GM19043 (cell line): ENCODE results near the gene ACSL3.
"Not testable (repeated sequence)": the region's sequence is repeated elsewhere in the genome, so short reads cannot be mapped to it uniquely, and the experiment has no call there.

Experiments
- ATAC-seq: cut with Tn5 transposase; IDR thresholded peaks from one replicate; pipeline ENCODE4 v1.9.1; 2021; ENCODE audit warnings: low read depth; ENCODE audit not compliant: unreplicated experiment

Gene ACSL3

DNA sequence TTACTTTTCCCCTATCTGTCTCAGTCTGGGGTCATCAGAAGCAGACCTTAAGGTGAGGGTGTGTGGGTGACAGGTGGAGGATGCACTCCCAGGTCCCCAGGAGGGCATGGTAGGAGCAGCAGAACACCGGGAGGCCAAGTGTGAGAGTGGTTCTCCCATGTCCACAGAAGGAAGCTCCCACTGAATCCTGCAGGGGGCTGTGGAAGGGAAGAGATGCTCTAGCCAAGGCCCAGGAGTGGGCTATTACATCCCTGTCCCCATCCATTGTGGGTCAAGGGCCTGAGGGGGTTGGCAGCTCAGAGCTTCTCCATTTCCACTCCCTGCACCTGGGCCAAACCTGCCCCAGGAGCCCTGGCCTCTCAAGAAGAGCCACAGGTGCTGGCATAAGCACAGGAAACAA is 104.7 kb downstream of the ACSL3 start:
- ATAC-seq, result no peak

DNA sequence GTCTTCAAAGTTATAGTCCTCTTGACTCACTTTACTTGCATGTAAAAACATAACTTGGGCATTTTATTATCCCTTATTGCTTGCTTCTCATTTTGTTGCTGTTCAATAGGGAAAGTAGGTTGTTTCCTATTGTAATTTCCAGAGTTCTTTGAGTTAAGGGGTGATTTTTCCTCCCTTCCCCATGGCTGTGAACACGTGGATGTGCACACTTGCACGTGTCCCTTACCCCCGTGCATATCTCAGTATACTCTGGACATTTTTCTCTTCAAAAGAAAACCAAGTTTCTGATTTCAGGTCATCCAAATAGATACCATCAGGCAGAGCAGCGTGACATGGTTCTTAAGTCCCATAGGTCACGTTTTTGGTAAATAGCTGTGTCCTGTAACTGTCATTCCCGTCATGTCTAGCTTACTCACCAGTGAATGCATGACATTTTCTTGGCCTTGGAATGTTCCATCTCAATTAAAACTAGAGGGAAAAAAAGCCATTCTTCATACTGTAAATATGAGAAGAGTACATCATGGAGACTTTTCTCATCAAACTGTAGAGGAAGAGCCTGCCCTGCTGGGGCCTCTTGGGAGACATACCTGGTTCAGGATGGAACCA is 107.8 kb downstream of the ACSL3 start:
- no peak for ATAC-seq

DNA sequence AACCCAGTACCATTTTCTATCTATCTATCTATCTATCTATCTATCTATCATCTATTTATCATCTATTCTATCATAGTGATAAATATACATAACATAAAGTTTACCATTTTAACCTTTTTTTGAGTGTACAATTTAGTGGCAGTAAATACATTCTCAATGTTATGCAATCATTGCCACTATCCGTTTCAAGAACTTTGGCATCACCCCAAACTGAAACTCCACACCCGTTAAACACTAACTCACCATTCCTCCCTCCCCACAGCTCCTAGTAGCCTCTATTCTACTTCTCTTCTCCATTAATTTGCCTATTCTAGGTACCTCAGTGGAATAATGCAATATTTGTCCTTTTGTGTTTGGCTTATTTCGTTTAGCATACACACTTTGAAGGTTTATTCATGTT is 108.7 kb downstream of the ACSL3 start:
- ATAC-seq, result no peak

DNA sequence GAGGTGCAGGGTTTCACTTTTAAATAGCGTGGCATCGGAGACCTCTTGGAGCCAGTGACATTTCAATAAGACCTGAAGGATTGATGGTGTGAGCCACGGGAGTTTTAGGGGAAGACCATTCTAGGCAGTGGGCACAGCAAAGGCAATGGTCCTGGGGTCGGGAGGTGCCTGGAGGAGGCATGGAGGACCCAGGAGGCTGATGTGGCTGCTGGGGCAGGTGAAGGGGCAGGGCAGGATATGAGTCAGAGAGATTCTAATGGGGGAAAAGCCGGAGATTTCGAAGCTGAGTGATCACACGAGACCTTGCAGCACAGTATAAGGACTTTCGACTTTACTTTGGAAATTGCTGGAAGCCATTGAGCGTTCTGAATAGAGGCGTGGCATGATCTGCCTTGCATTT is 111.6 kb downstream of the ACSL3 start:
- ATAC-seq, result no peak

DNA sequence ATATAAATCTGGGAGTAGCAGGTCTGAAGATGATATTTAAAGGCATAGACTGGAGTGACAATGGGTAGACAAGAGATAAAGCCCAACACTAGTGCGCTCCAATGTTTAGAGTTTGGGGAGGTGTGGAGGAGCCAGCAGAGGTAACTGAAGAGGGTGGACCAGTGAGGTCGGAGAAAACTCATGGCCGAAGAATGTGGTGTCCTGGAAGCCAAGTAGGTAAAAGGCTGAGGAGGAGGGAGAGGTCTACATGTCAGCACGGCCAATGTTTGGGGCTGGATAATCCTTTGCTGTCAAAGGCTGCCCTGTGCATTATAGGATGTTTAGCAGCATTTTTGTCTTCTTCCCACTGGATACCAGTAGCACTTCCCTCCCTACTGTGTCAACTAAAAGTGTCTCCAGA is 112.4 kb downstream of the ACSL3 start:
- no peak for ATAC-seq

DNA sequence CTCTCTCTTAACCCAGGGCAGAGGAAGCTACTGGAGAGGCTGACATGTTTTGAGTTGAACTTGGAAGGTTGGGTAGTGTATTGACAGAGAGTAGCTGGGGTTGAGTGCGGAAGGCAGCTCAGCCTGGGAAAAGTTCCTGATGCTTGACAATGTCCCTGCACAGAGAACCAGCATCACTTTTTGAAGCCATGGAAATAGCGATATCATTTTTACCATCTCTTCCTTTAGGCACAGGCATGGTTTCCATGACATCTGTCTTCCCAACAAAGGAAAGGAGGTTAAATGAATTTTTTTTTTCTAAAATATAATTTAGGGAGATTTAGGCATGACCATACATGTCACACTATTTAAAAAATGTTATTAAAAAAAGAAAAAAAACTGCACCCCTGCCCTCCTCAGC is 112.9 kb downstream of the ACSL3 start:
- no peak for ATAC-seq

DNA sequence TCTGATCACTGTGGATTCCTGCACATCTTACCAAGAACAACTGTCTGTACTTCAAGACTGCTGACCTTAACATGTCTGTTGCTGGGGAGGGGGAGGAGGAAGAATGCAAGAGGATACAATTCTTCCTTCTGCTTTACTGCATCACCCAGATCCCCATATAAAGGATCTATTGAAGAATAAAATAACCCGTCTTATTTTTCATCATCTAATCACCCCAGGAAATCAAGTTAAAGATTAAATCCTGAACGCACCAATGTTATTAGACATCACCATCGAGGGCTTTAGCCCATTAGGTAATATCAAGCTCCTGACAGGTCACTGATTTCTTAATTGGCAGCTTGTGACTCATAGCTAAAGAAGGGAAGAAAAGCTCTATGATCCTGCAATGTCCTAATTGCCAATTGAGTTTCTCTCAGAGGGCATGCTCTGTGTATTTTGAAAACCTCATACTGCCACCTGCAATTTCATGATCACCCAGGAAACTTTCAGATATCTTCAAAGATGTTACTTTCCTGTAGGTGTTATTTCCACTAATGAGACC is 115.8 kb downstream of the ACSL3 start:
- no peak for ATAC-seq

DNA sequence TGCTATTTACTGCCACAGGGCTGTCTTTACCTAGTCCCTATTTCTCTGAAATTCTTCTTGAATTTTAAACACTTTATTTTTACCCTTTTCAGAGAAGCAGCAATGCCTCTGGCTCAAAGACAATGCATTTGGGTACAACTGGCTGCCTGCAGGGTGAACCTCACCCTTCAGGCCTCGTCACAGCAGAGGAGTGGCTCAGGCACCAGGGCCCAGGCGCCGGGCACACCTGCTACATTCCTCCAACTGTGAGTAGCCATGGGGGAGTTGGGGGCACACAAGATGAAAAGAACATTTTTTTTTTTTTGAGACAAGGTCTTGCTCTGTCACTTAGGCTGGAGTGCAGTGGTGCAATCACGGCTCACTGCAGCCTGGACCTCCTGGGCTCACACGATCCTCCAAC is 116.3 kb downstream of the ACSL3 start:
- ATAC-seq, result no peak

DNA sequence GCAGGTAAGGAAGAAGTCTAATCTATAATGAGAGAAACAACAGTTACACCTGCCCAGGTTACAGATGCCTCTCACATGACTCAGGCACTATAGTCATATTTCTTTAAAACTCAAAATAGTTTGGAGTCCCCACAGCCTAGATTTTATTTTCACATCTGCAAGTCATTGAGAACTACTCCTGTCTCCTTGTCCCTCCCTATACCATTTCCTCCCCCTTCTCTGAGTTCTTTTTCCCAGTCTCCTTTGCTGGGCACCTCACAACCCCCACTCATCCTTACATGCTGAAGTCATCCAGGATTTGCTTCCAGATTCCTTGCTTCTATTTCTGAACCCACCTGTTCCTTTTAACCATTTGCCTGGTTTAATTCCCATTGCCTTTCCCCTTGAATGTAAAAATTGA is 118.0 kb downstream of the ACSL3 start:
- no peak for ATAC-seq

DNA sequence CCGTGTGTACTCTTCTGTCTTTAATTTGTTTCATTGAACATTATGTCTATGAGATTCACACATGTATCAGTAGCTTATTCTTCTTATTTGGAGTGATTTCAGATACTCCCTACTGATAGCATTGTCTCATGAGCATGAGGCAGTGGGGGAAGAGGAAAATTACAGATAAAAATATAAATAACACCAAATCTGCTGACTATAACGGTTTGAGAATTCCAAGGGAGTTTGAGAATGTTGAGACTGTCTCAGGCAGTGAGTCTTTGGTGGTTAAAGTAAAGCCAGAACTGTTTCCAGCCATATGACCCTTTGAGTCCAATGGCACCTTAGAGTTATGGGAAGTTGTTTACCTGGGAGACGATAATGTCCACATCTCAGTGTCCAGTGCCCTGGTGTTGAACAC is 118.6 kb downstream of the ACSL3 start:
- no peak for ATAC-seq

DNA sequence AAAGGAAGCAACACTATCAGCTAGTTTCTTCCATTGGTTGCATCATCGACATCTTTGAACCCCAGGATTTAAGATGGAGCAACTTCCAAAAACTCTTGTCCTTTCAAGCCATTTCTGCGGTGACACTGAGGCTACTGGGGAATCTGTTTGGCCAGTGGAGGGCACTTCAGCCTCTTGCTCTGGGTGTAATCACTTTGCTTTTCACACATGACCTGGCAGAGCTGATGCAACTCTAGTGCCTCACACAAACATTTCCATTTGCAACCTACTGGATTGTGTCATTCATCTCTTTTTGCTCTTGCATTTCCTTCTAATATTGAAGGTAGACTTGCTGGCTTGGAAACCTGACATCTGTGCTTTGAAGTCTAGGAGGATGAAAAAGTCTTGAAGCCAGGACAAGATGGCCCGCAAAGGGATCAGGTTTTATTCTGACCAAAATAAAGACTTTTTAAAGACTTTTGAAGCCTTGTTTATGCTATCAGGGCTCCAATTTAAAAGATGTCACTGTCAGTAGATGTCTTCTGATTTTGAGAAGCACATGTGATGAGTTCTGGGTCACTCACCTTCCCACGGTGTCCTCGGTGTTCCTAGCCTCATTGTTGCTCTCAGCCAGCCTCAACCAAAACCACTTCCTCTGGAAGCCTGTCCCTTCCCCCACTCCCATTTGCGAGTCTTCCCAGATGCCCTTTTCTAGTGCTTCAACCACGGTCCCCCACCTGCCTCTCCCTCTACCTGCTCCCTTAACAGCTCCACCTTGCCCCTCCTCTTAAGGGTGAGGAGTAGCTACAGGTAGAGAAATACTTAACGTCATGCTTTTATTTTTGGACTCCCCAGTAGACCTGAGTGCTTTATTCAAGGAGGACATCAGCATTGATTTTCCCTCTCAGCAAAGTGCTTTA is 121.4 kb downstream of the ACSL3 start:
- no peak for ATAC-seq

DNA sequence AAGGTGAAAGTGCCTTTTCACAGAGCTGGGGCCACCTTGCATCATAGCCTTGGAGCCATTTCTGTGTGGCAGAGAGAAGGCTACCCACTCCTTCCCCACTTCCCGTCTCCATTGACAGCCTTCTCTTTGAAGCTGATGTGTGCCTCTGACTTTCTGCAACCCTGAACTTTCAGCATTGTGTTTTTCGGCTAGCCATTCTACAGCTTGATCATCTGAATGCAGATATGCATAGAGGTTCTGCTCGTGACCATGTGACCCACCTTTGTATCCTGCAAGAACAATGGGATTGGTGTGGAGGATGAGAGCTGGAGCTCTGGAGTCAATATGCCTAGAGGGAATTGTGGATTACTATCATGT is 122.1 kb downstream of the ACSL3 start:
- no peak for ATAC-seq

DNA sequence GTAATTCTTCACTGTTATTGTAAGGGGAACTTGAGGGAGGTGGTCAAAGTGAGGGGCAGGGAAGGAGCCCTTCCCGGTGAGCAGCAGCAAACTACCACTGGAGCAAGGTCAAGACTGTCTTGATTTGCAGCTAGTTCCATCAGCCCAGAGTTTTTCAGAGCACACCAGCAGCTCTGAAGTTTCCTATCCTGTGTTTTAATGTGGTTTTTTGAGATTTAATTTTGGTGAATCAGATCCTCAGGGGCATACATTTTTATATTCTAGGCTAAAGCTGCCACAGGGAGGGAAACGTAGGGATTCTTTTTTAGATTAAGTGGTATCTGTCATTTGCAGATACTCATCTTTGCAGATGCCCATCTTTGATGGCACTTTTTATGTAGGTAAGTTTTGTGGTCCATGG is 124.1 kb downstream of the ACSL3 start:
- ATAC-seq, result no peak

DNA sequence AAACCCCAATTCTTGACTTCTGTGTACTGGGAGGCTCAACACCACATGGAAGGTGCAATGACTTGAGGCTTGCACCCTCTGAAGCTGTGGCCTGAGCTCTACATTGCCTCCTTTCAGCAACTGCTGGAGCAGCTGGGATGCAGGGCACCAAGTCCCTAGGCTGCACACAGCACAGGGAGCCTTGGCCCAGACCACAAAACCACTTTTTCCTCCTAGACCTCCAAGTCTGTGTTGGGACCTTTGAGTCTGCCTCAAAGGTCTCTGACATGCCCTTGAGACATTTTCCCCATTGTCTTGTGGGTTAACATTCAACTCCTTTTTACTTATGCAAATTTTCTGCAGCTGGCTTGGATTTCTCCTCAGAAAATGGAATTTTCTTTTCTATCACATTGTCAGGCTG is 128.6 kb downstream of the ACSL3 start:
- no peak for ATAC-seq

DNA sequence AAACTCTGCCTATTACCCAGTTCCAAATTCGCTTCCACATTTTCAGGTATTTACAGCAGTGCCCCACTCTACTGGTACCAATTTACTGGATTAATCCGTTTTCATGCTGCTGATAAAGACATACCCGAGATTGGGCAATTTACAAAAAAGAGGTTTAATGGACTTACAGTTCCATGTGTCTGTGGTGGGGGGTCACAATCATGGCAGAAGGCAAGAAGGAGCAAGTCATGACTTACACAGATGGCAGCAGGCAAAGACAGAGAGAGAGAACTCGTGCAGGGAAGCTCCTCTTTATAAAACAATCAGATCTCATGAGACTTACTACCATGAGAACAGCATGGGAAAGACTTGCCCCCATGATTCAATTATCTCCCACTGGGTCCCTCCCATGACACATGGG is 129.4 kb downstream of the ACSL3 start:
- not testable (repeated sequence) for ATAC-seq

DNA sequence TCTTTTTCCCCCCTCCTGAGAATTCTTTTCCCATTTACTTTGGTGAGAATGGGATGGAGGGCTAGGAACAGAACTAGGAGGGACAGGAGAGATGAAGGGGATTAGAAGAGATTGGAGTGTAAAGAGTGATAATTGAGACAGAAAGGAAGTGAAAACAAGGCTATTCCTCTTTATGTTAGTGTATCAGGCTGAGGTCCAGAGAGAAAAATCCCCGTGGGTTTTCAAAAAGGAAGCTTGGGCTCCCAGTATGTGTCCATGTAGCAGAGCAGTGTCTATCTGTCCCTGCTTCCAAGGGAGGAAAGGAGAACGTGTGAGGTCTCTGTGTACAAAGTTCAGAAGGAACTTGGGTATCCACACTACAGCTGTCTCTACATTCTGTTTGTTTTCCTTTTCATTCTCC is 131.3 kb downstream of the ACSL3 start:
- ATAC-seq, result no peak
